ENCODE results near the gene MRPL39.

Gene MRPL39

GRCh38 chr21:25614441-25614840 lies 7.2 kb upstream of the MRPL39 start:
- DNase-seq (ENCODE audit: low spot score): no peak

GRCh38 chr21:25608044-25608737 lies 910 bp upstream of the MRPL39 start:
- DNase-seq (ENCODE audit: low spot score): peak; percentile 86

- DNase-seq (ENCODE audit: low spot score): no peak
Measured at GRCh38 chr21:25589887-25590286, 17.4 kb downstream of the MRPL39 start.

GRCh38 chr21:25586791-25587190 lies 20.5 kb downstream of the MRPL39 start:
- DNase-seq (ENCODE audit: low spot score): no peak

- DNase-seq (ENCODE audit: low spot score): no peak
Measured at GRCh38 chr21:25586326-25586725, 21.0 kb downstream of the MRPL39 start.

- DNase-seq (ENCODE audit: low spot score): no peak
Measured at GRCh38 chr21:25584833-25585676, 22.2 kb downstream of the MRPL39 start.

- DNase-seq (ENCODE audit: low spot score): no peak
Measured at GRCh38 chr21:25583370-25584130, 23.7 kb downstream of the MRPL39 start.

GRCh38 chr21:25582888-25583287 lies 24.4 kb downstream of the MRPL39 start:
- no peak for DNase-seq (ENCODE audit: low spot score)

- DNase-seq (ENCODE audit: low spot score): no peak
Measured at GRCh38 chr21:25582164-25582790, 25.0 kb downstream of the MRPL39 start.

GRCh38 chr21:25581582-25581981 lies 25.7 kb downstream of the MRPL39 start:
- no peak for DNase-seq (ENCODE audit: low spot score)

- no peak for DNase-seq (ENCODE audit: low spot score)
Measured at GRCh38 chr21:25580912-25581260, 26.4 kb downstream of the MRPL39 start.

GRCh38 chr21:25579226-25580013 lies 27.9 kb downstream of the MRPL39 start:
- DNase-seq (ENCODE audit: low spot score): no peak

- DNase-seq (ENCODE audit: low spot score): no peak
Measured at GRCh38 chr21:25578056-25578961, 29.0 kb downstream of the MRPL39 start.

GRCh38 chr21:25577424-25578055 lies 29.7 kb downstream of the MRPL39 start:
- no peak for DNase-seq (ENCODE audit: low spot score)

GRCh38 chr21:25573409-25574206 lies 33.7 kb downstream of the MRPL39 start:
- no peak for DNase-seq (ENCODE audit: low spot score)

GRCh38 chr21:25572861-25573310 lies 34.4 kb downstream of the MRPL39 start:
- DNase-seq (ENCODE audit: low spot score): no peak

- DNase-seq (ENCODE audit: low spot score): no peak
Measured at GRCh38 chr21:25571726-25572121, 35.6 kb downstream of the MRPL39 start.

GRCh38 chr21:25569711-25570110 lies 37.6 kb downstream of the MRPL39 start:
- DNase-seq (ENCODE audit: low spot score): no peak

GRCh38 chr21:25569084-25569483 lies 38.2 kb downstream of the MRPL39 start:
- no peak for DNase-seq (ENCODE audit: low spot score)

Measured in pons (tissue), 1 donor.